ENCODE data around the gene PARD3. TPM values are rescaled to one million over a fixed set of nuclear protein-coding genes. Genes with fewer than 3 reads are reported as not detected.

Gene PARD3
- total RNA-seq, 2 experiments from 2014 or later: 0.29 to 0.94 TPM

- Mint-ChIP-seq H3K4me3 (no peak overlapping the region), H3K4me1 (no peaks in the 10 kb centered on the region), H3K9me3 (ENCODE audit: low read depth) (peaks cover 4% of the 10 kb centered on the region), H3K36me3 (no peaks in the 10 kb centered on the region), H3K27me3 (no peaks in the 10 kb centered on the region), H3K27ac (no peak overlapping the region)
- CTCF ChIA-PET: no interaction called here
- DNase-seq (no peak), ATAC-seq (no peak)
Observed at GRCh38 chr10:34169131-34169530, 646.0 kb downstream of the PARD3 start.

GRCh38 chr10:34168439-34168838, 646.7 kb downstream of the PARD3 start:
- H3K4me3 Mint-ChIP-seq: no peak overlapping the region
- ATAC-seq (no peak), DNase-seq (no peak)
- H3K27ac Mint-ChIP-seq: no peak overlapping the region
- H3K9me3 Mint-ChIP-seq (ENCODE audit: low read depth): peaks cover 4% of the 10 kb centered on the region
- CTCF ChIA-PET: no interaction called here
- no peaks in the 10 kb centered on the region for H3K27me3 Mint-ChIP-seq
- H3K36me3 Mint-ChIP-seq: no peaks in the 10 kb centered on the region
- H3K4me1 Mint-ChIP-seq: no peaks in the 10 kb centered on the region

- Mint-ChIP-seq H3K9me3 (ENCODE audit: low read depth) (peaks cover 4% of the 10 kb centered on the region), H3K4me3 (no peak overlapping the region), H3K4me1 (no peaks in the 10 kb centered on the region), H3K36me3 (no peaks in the 10 kb centered on the region), H3K27me3 (no peaks in the 10 kb centered on the region), H3K27ac (no peak overlapping the region)
- CTCF ChIA-PET: no interaction called here
- DNase-seq: no peak
- ATAC-seq: no peak
Observed at GRCh38 chr10:34166823-34167222, 648.3 kb downstream of the PARD3 start.

- Mint-ChIP-seq H3K27ac (no peak overlapping the region), H3K4me1 (no peaks in the 10 kb centered on the region), H3K4me3 (no peak overlapping the region), H3K36me3 (no peaks in the 10 kb centered on the region), H3K27me3 (no peaks in the 10 kb centered on the region), H3K9me3 (ENCODE audit: low read depth) (peaks cover 4% of the 10 kb centered on the region)
- DNase-seq (no peak), ATAC-seq (no peak)
- CTCF ChIA-PET: no interaction called here
Observed at GRCh38 chr10:34166354-34166753, 648.7 kb downstream of the PARD3 start.

- no peak for ATAC-seq
- Mint-ChIP-seq H3K4me1 (no peaks in the 10 kb centered on the region), H3K27me3 (no peaks in the 10 kb centered on the region), H3K9me3 (ENCODE audit: low read depth) (no peaks in the 10 kb centered on the region), H3K27ac (no peak overlapping the region), H3K4me3 (no peak overlapping the region), H3K36me3 (no peaks in the 10 kb centered on the region)
- CTCF ChIA-PET: no interaction called here
- DNase-seq: no peak
Observed at GRCh38 chr10:34164029-34164428, 651.1 kb downstream of the PARD3 start.

GRCh38 chr10:34163075-34163905, 651.8 kb downstream of the PARD3 start:
- no peak overlapping the region for H3K4me3 Mint-ChIP-seq
- no peaks in the 10 kb centered on the region for H3K36me3 Mint-ChIP-seq
- CTCF ChIA-PET: no interaction called here
- H3K27me3 Mint-ChIP-seq: no peaks in the 10 kb centered on the region
- H3K4me1 Mint-ChIP-seq: no peaks in the 10 kb centered on the region
- H3K27ac Mint-ChIP-seq: no peak overlapping the region
- no peak for DNase-seq
- H3K9me3 Mint-ChIP-seq (ENCODE audit: low read depth): no peaks in the 10 kb centered on the region
- no peak for ATAC-seq

GRCh38 chr10:34161777-34162370, 653.2 kb downstream of the PARD3 start:
- no peak for ATAC-seq
- Mint-ChIP-seq H3K27me3 (no peaks in the 10 kb centered on the region), H3K9me3 (ENCODE audit: low read depth) (no peaks in the 10 kb centered on the region), H3K36me3 (no peaks in the 10 kb centered on the region), H3K27ac (no peak overlapping the region), H3K4me1 (no peaks in the 10 kb centered on the region), H3K4me3 (no peak overlapping the region)
- CTCF ChIA-PET: no interaction called here
- no peak for DNase-seq

GRCh38 chr10:34160595-34160994, 654.5 kb downstream of the PARD3 start:
- DNase-seq (no peak), ATAC-seq (no peak)
- Mint-ChIP-seq H3K9me3 (ENCODE audit: low read depth) (no peaks in the 10 kb centered on the region), H3K27me3 (no peaks in the 10 kb centered on the region), H3K4me3 (no peak overlapping the region), H3K4me1 (no peaks in the 10 kb centered on the region), H3K36me3 (no peaks in the 10 kb centered on the region), H3K27ac (no peak overlapping the region)
- CTCF ChIA-PET: no interaction called here

- ATAC-seq: no peak
- H3K27ac Mint-ChIP-seq: no peak overlapping the region
- no peak overlapping the region for H3K4me3 Mint-ChIP-seq
- H3K4me1 Mint-ChIP-seq: no peaks in the 10 kb centered on the region
- peaks cover 2% of the 10 kb centered on the region for H3K9me3 Mint-ChIP-seq (ENCODE audit: low read depth)
- no peaks in the 10 kb centered on the region for H3K36me3 Mint-ChIP-seq
- CTCF ChIA-PET: no interaction called here
- no peaks in the 10 kb centered on the region for H3K27me3 Mint-ChIP-seq
- no peak for DNase-seq
Observed at GRCh38 chr10:34157501-34157900, 657.6 kb downstream of the PARD3 start.

GRCh38 chr10:34156781-34157425, 658.2 kb downstream of the PARD3 start:
- H3K9me3 Mint-ChIP-seq (ENCODE audit: low read depth): peaks cover 2% of the 10 kb centered on the region
- ATAC-seq: no peak

GRCh38 chr10:34155812-34156211, 659.3 kb downstream of the PARD3 start:
- Mint-ChIP-seq H3K4me3 (no peak overlapping the region), H3K27me3 (no peaks in the 10 kb centered on the region), H3K9me3 (ENCODE audit: low read depth) (peaks cover 2% of the 10 kb centered on the region), H3K36me3 (no peaks in the 10 kb centered on the region), H3K4me1 (no peaks in the 10 kb centered on the region), H3K27ac (no peak overlapping the region)
- DNase-seq (no peak), ATAC-seq (no peak)
- CTCF ChIA-PET: no interaction called here

More at GRCh38 chr10:34156781-34157425, 658.2 kb downstream of the PARD3 start:
- no peak for DNase-seq
- Mint-ChIP-seq H3K36me3 (no peaks in the 10 kb centered on the region), H3K27ac (no peak overlapping the region), H3K4me3 (no peak overlapping the region), H3K27me3 (no peaks in the 10 kb centered on the region), H3K4me1 (no peaks in the 10 kb centered on the region)
- CTCF ChIA-PET: no interaction called here

- Mint-ChIP-seq H3K36me3 (no peaks in the 10 kb centered on the region), H3K9me3 (ENCODE audit: low read depth) (peaks cover 2% of the 10 kb centered on the region), H3K4me1 (no peaks in the 10 kb centered on the region), H3K27me3 (no peaks in the 10 kb centered on the region), H3K27ac (no peak overlapping the region), H3K4me3 (no peak overlapping the region)
- CTCF ChIA-PET: no interaction called here
- ATAC-seq: no peak
- no peak for DNase-seq
Observed at GRCh38 chr10:34154383-34154900, 660.7 kb downstream of the PARD3 start.

GRCh38 chr10:34153663-34154382, 661.3 kb downstream of the PARD3 start:
- CTCF ChIA-PET: no interaction called here
- H3K36me3 Mint-ChIP-seq: no peaks in the 10 kb centered on the region
- no peaks in the 10 kb centered on the region for H3K4me1 Mint-ChIP-seq
- no peaks in the 10 kb centered on the region for H3K27me3 Mint-ChIP-seq
- H3K27ac Mint-ChIP-seq: no peak overlapping the region
- H3K9me3 Mint-ChIP-seq (ENCODE audit: low read depth): peaks cover 2% of the 10 kb centered on the region
- ATAC-seq (no peak), DNase-seq (no peak)
- no peak overlapping the region for H3K4me3 Mint-ChIP-seq

Data from activated CD8-positive, alpha-beta memory T cell treated with anti-CD3 and anti-CD28 coated beads, Interleukin-2, amount 10 ng/mL, durations not matched to agents 7 days and 5 days (primary cell).